ENCODE measurements around the gene ZBTB8B.
"Not testable (repeated sequence)": the region's sequence is repeated elsewhere in the genome, so short reads cannot be mapped to it uniquely, and the experiment has no call there.

The ZBTB8B gene

GRCh38 chr1:32464716-32465577 is at the start of gene ZBTB8B:
TSS of gene ZBTB8B (plus strand) at chr1:32465072. CDS start at chr1:32470625, 5,553 bp downstream.
- DNase-seq (ENCODE audit: low spot score): peak; percentile 86

- DNase-seq (ENCODE audit: low spot score): no peak
Observed at GRCh38 chr1:32421775-32422174, 43.1 kb upstream of the ZBTB8B start.

GRCh38 chr1:32426489-32427255 is 38.2 kb upstream of the ZBTB8B start:
- peak; percentile 40 for DNase-seq (ENCODE audit: low spot score)

- no peak for DNase-seq (ENCODE audit: low spot score)
Observed at GRCh38 chr1:32427264-32427963, 37.5 kb upstream of the ZBTB8B start.

GRCh38 chr1:32431736-32432400 is 33.0 kb upstream of the ZBTB8B start:
- peak; percentile 29 for DNase-seq (ENCODE audit: low spot score)

- no peak for DNase-seq (ENCODE audit: low spot score)
Observed at GRCh38 chr1:32438136-32438535, 26.7 kb upstream of the ZBTB8B start.

GRCh38 chr1:32438777-32439176 is 26.1 kb upstream of the ZBTB8B start:
- not testable (repeated sequence) for DNase-seq (ENCODE audit: low spot score)

GRCh38 chr1:32441467-32441866 is 23.4 kb upstream of the ZBTB8B start:
- DNase-seq (ENCODE audit: low spot score): not testable (repeated sequence)

- DNase-seq (ENCODE audit: low spot score): no peak
Observed at GRCh38 chr1:32447469-32448185, 17.2 kb upstream of the ZBTB8B start.

- DNase-seq (ENCODE audit: low spot score): not testable (repeated sequence)
Observed at GRCh38 chr1:32448186-32448772, 16.6 kb upstream of the ZBTB8B start.

GRCh38 chr1:32448773-32449456 is 16.0 kb upstream of the ZBTB8B start:
- no peak for DNase-seq (ENCODE audit: low spot score)

- not testable (repeated sequence) for DNase-seq (ENCODE audit: low spot score)
Observed at GRCh38 chr1:32449457-32449831, 15.4 kb upstream of the ZBTB8B start.

GRCh38 chr1:32454726-32455125 is 10.1 kb upstream of the ZBTB8B start:
- no peak for DNase-seq (ENCODE audit: low spot score)

GRCh38 chr1:32455958-32456357 is 8.9 kb upstream of the ZBTB8B start:
- DNase-seq (ENCODE audit: low spot score): no peak

- DNase-seq (ENCODE audit: low spot score): not testable (repeated sequence)
Observed at GRCh38 chr1:32458798-32459197, 6.1 kb upstream of the ZBTB8B start.

- DNase-seq (ENCODE audit: low spot score): not testable (repeated sequence)
Observed at GRCh38 chr1:32462977-32463376, 1.9 kb upstream of the ZBTB8B start.

- no peak for DNase-seq (ENCODE audit: low spot score)
Observed at GRCh38 chr1:32464191-32464715, 619 bp upstream of the ZBTB8B start.

- DNase-seq (ENCODE audit: low spot score): peak; percentile 57
Observed at GRCh38 chr1:32465578-32465933, 684 bp downstream of the ZBTB8B start.

GRCh38 chr1:32466761-32467160 is 1.9 kb downstream of the ZBTB8B start:
- no peak for DNase-seq (ENCODE audit: low spot score)

- DNase-seq (ENCODE audit: low spot score): no peak
Observed at GRCh38 chr1:32468791-32469190, 3.9 kb downstream of the ZBTB8B start.
